OCI-LY7 (cell line): ENCODE results near the gene CTSE. TPM values are rescaled to one million over a fixed set of nuclear protein-coding genes. Genes with fewer than 3 reads are reported as not detected.

Source experiments
- BruUV-seq: library from RNA; stranded (reverse); fragments of 400-500 nt; replicated peaks from 2 replicates; lab custom pipeline; 2021; lab: Mats Ljungman, UMichigan
- CTCF ChIA-PET: fragments of 300-600 bp; sonication (Branson Sonifier 250); formaldehyde crosslinking; loops from one replicate; lab custom pipeline; 2022; ENCODE audit warnings: antibody characterized with exemption; ENCODE audit not compliant: unreplicated experiment; lab: Charles Lee
- POLR2A ChIA-PET: fragments of 300-600 bp; sonication (Branson Sonifier 250); formaldehyde crosslinking; loops from one replicate; lab custom pipeline; 2022; ENCODE audit warnings: antibody characterized with exemption; lab: Charles Lee
- DNase-seq: peaks from one replicate; pipeline ENCODE4 v3.0.0-alpha.2; 2015; ENCODE audit warnings: low spot score
- H2AFZ ChIP-seq: fragments of 200-600 bp; sonication (generic), shearing (Covaris generic); 2 replicates; pipeline ENCODE4 v1.6.1; 2014; ENCODE audit warnings: mild to moderate bottlenecking, antibody characterized with exemption, low read length, moderate library complexity
- H3K27ac ChIP-seq: fragments of 200-600 bp; sonication (generic); 2 replicates; pipeline ENCODE4 v1.5.1; 2014; ENCODE audit warnings: mixed run types, low read depth, mild to moderate bottlenecking, moderate library complexity, low read length, inconsistent platforms; ENCODE audit not compliant: poor library complexity, severe bottlenecking
- H3K36me3 ChIP-seq: fragments of 200-600 bp; sonication (generic); 2 replicates; pipeline ENCODE4 v1.6.1; 2014; ENCODE audit warnings: mild to moderate bottlenecking, antibody characterized with exemption, low read length, moderate library complexity, mixed read lengths; ENCODE audit not compliant: insufficient read depth
- H3K4me1 ChIP-seq: fragments of 200-600 bp; sonication (generic); 2 replicates; pipeline ENCODE4 v1.5.1; 2014; ENCODE audit warnings: mild to moderate bottlenecking, low read length; ENCODE audit not compliant: insufficient read depth, poor library complexity, severe bottlenecking
- H3K4me2 ChIP-seq: fragments of 200-600 bp; sonication (generic); 2 replicates; pipeline ENCODE4 v1.6.1; 2014; ENCODE audit warnings: mild to moderate bottlenecking, low read length
- H3K4me3 ChIP-seq: fragments of 200-600 bp; sonication (generic); 2 replicates; pipeline ENCODE4 v1.5.1; 2014; ENCODE audit warnings: mild to moderate bottlenecking, low read depth, low read length; ENCODE audit not compliant: poor library complexity, severe bottlenecking
- H3K79me2 ChIP-seq: fragments of 200-600 bp; sonication (generic); 2 replicates; pipeline ENCODE4 v1.6.1; 2016; ENCODE audit warnings: low read depth, mild to moderate bottlenecking, low read length, moderate library complexity, mixed read lengths; ENCODE audit not compliant: insufficient read depth
- H3K9me2 ChIP-seq: fragments of 200-600 bp; sonication (generic); 2 replicates; pipeline ENCODE4 v1.6.1; 2016; ENCODE audit warnings: mild to moderate bottlenecking, low read length, mixed read lengths; ENCODE audit not compliant: insufficient read depth
- H3K9me3 ChIP-seq: fragments of 200-600 bp; sonication (generic); 2 replicates; pipeline ENCODE4 v1.6.1; 2014; ENCODE audit warnings: mild to moderate bottlenecking, mixed run types, low read length, mixed read lengths
- H4K20me1 ChIP-seq: fragments of 200-600 bp; sonication (generic); 2 replicates; pipeline ENCODE4 v1.6.1; 2014; ENCODE audit warnings: mild to moderate bottlenecking, antibody characterized with exemption, low read length, moderate library complexity, mixed read lengths; ENCODE audit not compliant: insufficient read depth
- CTCF ChIP-seq: fragments of 200-600 bp; sonication (generic); conservative IDR thresholded peaks from 2 replicates; pipeline ENCODE4 v1.5.1; 2014; ENCODE audit warnings: mild to moderate bottlenecking, antibody characterized with exemption, low read length, moderate library complexity, mixed read lengths
- EZH2phosphoT487 ChIP-seq: fragments of 200-600 bp; sonication (generic); IDR thresholded peaks from 2 replicates; pipeline ENCODE4 v1.6.1; 2018; ENCODE audit warnings: low read depth, borderline replicate concordance, mild to moderate bottlenecking, mixed run types, antibody characterized with exemption, low read length, moderate library complexity, mixed read lengths
- intact Hi-C: fragments of 100-400 bp; cut with micrococcal nuclease; formaldehyde crosslinking; loops from one replicate; pipeline ENCODE4 v1.10.0; 2022; ENCODE audit not compliant: unreplicated experiment
- total RNA-seq, 2 experiments: library from RNA; depleted of rRNA in 1 of 2; stranded (reverse); fragments of >200 nt in 1 of 2; shearing (Covaris generic) in 1 of 2; gene quantifications; 2 replicates each; pipeline ENCODE4 v1.2.3, GENCODE V29; 2014 to 2022

The CTSE gene
- total RNA-seq, 2 experiments from 2014 or later, result not detected

GRCh38 chr1:205962821-205963221 lies 60.9 kb downstream of the CTSE start:
- BruUV-seq, result no TSS peak
- Histone ChIP-seq H2AFZ (no peak overlapping the region), H3K9me2 (no peaks in the 10 kb centered on the region), H3K9me3 (no peaks in the 10 kb centered on the region), H3K4me1 (no peaks in the 10 kb centered on the region), H3K79me2 (no peaks in the 10 kb centered on the region), H3K36me3 (no peaks in the 10 kb centered on the region), H3K4me2 (no peak overlapping the region), H4K20me1 (no peaks in the 10 kb centered on the region), H3K27ac (no peak overlapping the region), H3K4me3 (no peak overlapping the region)
- POLR2A ChIA-PET, result no interaction called here
- no peak for DNase-seq
- CTCF ChIA-PET, result no interaction called here
- TF ChIP-seq CTCF (no peak), EZH2phosphoT487 (no peak)
- intact Hi-C loops, result no loop called here

GRCh38 chr1:205961991-205962820 lies 61.5 kb downstream of the CTSE start:
- Histone ChIP-seq H3K36me3 (no peaks in the 10 kb centered on the region), H3K4me2 (no peak overlapping the region), H2AFZ (no peak overlapping the region), H3K9me3 (no peaks in the 10 kb centered on the region), H3K4me1 (no peaks in the 10 kb centered on the region), H3K9me2 (no peaks in the 10 kb centered on the region), H3K4me3 (no peak overlapping the region), H4K20me1 (no peaks in the 10 kb centered on the region), H3K27ac (no peak overlapping the region), H3K79me2 (no peaks in the 10 kb centered on the region)
- intact Hi-C loops, result no loop called here
- ChIA-PET POLR2A (no interaction called here), CTCF (no interaction called here)
- BruUV-seq, result no TSS peak
- no peak for DNase-seq
- TF ChIP-seq EZH2phosphoT487 (no peak), CTCF (no peak)

- no peaks in the 10 kb centered on the region for H3K36me3 ChIP-seq
- POLR2A ChIA-PET, result no interaction called here
- intact Hi-C loops, result no loop called here
- CTCF ChIA-PET, result no interaction called here
- H4K20me1 ChIP-seq, result no peaks in the 10 kb centered on the region
- no peaks in the 10 kb centered on the region for H3K9me3 ChIP-seq
- no peak for DNase-seq
- no peak overlapping the region for H3K4me2 ChIP-seq
- no TSS peak for BruUV-seq
- H3K79me2 ChIP-seq, result no peaks in the 10 kb centered on the region
- no peak overlapping the region for H3K4me3 ChIP-seq
- H3K9me2 ChIP-seq, result no peaks in the 10 kb centered on the region
- no peaks in the 10 kb centered on the region for H3K4me1 ChIP-seq
- H2AFZ ChIP-seq, result no peak overlapping the region
- H3K27ac ChIP-seq, result no peak overlapping the region
- TF ChIP-seq EZH2phosphoT487, result no peak
- no peak for TF ChIP-seq CTCF
Measured at GRCh38 chr1:205961405-205961804, 62.3 kb downstream of the CTSE start.
